ENCODE results near the gene STC2.

GRCh38 chr5:173288632-173289031, 39.6 kb downstream of the STC2 start:
- TF ChIP-seq, protein P1, sequence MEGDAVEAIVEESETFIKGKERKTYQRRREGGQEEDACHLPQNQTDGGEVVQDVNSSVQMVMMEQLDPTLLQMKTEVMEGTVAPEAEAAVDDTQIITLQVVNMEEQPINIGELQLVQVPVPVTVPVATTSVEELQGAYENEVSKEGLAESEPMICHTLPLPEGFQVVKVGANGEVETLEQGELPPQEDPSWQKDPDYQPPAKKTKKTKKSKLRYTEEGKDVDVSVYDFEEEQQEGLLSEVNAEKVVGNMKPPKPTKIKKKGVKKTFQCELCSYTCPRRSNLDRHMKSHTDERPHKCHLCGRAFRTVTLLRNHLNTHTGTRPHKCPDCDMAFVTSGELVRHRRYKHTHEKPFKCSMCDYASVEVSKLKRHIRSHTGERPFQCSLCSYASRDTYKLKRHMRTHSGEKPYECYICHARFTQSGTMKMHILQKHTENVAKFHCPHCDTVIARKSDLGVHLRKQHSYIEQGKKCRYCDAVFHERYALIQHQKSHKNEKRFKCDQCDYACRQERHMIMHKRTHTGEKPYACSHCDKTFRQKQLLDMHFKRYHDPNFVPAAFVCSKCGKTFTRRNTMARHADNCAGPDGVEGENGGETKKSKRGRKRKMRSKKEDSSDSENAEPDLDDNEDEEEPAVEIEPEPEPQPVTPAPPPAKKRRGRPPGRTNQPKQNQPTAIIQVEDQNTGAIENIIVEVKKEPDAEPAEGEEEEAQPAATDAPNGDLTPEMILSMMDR (conservative IDR thresholded peaks at IDR 0.05; ENCODE audit: low read length) = no peak
- TF ChIP-seq EZH2phosphoT487 (IDR thresholded peaks at IDR 0.05; ENCODE audit: borderline replicate concordance, low read depth, low read length) = no peak
